UCSD-AML1 (cell line): ENCODE results near the gene RBBP8NL.

ENCODE experiments used
- DNase-seq: peaks from one replicate; lab custom pipeline; 2025; ENCODE audit not compliant: unreplicated experiment; lab: John Stamatoyannopoulos, UW

Gene RBBP8NL

DNA sequence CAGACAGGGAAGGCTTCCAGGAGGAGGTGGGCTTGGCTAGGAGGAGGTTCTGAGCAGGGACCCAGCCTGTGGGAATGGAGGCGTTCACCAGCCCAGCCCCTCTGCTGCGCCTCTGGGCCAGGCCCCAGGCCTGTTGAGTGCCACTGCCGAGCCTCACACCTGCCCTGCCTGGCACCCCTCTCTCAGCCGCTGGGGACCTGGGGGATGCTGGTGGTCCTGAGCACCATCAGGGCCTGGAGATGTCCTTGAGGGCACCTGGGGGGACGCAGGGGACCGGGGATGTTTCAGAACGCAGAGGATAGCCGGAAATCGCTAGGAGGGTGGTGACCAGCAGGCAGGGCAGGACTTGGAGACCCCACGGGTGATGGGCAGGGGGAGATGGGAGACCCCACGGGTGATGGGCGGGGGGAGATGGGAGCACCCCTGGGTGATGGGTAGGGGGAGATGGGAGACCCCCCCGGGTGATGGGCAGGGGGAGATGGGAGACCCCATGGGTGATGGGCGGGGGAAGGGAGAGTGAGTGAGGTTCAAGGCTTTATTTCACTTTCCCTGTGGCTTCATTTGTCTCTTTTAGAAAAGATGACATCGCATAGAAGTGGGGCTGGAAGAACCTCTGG is 35.7 kb upstream of the RBBP8NL start:
- DNase-seq, result no peak

DNA sequence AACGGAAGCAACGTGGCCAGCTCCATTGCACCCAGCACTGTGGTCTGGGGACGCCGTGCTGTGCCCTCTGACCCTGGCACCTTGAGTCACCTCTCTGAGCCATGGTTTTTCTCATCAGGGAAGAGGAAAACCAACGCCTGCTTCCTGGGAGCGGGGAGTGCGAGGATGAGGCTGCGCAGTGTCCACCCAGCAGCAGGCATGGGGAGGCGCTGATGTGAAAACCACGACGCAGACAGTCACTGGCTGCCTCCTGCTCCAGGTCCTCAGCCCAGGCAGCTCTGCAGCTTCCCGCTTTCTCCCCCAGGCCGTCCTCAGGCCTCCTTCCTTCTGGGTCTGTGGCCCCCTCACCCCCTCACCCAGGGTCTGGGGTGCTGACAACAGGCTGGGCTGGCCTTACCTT is 34.5 kb upstream of the RBBP8NL start:
- no peak for DNase-seq

DNA sequence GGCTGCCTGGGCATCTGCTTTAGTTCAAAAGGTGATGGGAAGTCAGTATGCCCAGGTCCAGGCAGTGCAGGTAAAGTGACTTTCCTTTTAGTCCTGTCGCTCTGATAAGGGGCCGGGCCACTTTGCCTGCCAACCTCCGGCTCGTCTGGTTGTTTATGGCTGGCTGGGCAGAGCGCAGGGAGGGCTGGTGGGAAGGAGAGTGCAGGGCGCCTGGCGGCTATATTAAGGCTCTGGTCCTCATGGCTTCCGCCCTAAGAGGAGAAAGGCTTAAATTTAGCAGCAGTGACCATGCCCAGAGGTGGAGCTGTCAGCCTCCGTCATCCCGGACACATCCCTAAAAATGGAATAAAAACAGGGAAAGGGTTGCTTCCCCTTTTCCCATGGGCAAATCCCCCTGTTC is 33.8 kb upstream of the RBBP8NL start:
- DNase-seq, result no peak

DNA sequence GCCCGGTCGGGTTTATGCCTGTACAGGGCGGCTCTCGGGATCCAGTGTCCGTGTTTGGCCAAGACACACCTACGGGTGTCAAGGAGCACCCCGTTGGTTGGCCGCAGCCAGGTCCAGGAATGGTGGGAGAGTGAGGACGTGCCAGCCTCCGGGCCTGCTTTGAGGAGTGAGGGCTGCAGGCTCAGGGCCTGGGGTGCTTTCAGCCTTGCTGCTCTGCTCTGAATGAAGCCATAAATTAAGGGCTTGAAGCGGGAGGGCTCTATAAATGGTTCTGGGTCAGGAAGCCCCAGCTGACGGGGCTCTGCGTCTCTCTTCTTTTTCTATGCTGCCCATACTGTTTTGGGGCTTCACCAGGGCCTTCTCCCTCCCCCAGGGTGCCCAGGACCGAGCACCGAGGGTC is 33.3 kb upstream of the RBBP8NL start:
- DNase-seq, result no peak

DNA sequence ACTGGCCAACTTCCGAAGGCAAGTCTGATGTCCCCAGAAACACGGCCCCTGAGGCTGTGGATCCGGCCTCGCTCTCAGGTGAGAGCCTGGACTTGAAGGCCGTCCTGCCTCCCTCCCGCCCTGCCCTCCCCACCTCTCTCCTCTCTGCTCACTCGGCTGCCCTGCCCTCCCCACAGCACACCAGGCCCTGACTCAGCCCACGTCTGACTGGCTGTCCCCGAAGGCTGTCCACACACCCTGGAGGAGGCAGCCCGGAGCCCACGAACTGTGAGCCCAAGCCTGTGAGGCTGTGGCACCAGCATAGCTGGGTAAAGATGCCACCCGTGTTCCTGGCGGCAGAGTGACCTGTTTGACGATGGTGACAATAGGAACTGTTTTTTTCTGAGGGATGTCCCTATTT is 32.1 kb upstream of the RBBP8NL start:
- no peak for DNase-seq

DNA sequence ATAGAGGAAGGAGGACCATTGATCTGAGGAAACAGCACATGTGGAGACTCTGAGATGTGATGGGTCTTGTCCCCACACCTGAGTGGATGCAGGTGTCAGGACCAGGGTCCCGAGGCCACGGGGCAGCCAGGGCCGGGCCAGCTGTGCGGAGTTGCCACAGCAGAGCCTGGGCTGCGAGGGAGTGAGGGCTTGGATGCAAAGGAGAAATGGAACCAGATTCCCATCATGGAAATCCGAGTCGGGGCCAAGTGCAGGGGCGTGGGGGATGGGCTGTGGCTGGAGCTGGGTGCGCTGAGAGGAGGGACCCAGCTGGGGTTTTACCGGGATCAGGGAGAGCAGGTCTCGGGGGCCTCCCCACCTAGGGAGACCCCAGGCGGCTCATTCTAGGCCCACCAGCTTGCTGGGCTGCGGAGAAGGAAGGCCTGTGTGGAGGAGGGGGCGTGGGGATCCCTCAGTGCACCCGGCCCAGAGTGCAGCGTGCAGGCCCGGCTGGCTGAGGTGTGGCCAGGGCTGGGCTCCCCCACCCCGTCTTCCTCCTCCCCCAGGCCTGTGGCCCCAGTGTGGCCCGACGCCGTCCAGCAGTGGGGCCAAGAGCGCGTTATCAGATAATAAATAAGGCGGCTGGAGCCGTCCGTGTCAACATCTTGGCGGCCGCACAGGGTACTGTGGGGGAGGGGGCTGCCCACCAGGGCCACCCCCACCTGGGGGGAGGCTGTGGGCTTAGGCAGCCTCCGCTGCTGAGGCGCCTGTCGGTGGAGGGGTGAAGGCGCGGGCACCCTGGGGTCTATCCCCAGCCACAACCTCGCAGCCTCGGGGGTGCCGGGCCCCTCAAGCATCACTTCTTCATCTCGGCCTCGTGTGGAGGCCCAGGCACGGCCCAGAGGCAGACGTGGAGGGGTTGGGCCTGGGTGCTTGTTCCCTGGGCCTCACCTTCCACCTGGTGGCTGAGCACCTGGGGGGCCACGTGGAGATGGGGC is 31.2 kb upstream of the RBBP8NL start:
- DNase-seq, result no peak

DNA sequence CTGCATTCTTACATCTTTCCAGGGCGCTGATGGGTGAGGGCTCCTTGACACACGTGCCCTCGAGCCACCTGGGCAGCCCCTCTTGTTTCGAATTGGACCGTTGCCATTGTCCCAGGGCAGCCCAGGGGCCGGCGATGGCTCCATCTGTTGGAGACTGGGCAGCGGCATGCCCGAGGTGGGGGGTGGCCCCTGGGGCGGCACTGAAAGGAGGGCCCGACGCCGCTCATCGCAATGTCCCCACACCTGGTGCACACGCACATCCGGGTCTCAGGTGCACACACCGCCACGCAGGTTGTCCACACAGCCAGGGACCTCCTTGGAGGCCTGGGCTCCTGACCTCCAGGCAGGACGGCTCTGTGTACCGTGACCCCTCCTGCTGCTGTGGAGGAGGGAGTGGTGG is 30.5 kb upstream of the RBBP8NL start:
- DNase-seq, result no peak

DNA sequence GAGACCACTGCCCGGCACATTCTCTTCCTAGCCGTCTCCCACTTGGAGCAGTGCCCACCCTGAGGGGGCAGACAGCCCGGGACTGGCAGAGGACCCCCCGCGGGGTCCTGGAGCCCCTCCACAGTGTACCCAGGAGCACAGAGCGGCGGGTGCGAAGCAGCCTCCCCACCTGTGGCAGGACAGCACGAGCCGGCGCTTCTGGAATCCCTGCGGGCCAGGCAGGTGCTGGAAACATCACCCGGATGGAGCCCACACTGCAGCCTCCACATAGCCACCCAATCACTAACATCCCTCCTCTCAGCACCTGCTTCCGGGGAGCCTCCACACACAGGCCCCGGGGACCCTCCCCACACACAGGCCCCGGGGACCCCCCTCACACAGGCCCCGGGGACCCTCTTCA is 29.8 kb upstream of the RBBP8NL start:
- DNase-seq, result no peak

DNA sequence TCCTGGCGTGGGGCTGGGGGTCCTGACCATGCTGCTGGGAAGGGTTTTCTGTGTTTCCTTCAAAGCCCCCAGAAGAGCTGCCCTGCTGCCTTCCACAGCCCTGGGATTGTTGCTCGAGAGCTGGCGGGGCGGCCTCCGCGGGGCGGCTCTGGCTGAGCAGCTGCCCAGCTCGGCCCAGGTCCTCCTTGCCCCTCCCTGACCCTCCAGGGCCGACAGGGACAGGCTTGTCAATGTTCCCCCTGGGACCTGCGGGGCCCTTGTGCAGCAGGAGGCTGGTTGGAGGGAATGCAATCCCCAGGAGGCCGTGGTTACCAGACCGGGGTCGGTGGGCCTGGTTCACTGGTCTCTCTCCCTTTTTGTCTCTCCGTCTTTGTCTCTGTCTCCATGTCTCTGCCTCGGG is 28.6 kb upstream of the RBBP8NL start:
- DNase-seq, result no peak

DNA sequence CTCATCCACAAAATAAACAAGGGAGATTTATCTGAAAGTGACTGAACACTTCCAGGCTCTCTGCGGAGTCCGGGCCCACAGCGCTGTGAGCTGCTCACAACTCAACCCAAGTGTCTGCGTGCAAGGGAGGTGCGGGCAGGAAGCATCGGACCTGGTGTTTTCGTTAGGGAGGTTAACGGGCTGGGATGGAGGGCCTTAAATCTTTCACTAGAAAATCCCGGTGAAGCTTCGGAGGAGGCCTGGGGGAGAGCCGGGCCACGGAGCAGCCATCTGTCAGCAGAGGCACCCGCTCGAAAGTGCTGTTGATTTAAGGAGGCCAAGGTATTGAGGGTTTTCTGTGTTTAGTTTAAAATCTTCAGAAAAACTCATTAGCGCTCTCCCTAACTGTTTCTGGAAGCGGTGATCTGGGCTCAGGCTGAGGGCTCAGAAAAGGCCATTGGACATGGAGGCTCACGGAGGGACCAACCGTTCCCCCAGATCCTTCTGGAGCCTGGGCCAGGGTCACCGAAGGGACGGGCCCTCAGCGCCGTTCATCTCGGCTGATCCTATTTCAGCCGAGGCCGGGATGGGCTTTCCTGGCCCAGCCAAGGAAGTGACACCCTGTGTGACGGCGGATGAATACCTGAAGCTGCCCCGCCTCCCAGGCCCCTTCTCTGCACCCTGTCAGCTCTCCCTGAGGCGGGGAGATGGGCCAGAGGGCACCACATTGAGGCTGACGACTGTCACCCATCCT is 27.7 kb upstream of the RBBP8NL start:
- DNase-seq, result no peak

DNA sequence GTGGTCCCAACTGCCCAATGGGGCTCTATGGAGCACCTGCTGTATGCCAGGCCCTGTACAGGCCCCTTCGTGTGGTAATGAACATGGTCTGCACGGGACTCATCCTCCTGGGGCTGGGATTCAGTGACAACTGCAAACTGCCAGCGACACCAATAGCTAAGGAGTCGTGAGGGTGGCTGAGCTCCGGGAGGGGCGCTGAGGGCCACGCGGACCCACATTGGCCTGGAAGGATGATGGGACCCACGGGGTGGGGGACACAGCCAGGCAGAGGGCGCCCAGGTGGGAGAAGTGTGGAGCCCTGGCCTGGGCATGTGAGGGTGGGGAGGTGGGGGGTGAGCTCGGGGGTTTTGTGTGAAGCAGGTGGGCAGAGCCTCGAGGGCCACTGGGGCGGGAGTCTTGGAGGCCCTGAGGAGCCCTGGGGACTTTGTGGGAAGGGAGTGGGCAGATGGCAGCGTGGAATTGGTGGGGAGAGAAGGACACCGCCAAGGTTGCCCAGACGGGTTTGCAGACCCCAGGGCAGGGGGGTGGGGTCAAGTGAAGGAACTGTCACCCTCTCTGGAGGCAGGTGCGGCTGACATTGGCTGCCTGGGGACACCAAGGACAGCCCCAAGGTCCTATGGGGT is 26.0 kb upstream of the RBBP8NL start:
- no peak for DNase-seq

DNA sequence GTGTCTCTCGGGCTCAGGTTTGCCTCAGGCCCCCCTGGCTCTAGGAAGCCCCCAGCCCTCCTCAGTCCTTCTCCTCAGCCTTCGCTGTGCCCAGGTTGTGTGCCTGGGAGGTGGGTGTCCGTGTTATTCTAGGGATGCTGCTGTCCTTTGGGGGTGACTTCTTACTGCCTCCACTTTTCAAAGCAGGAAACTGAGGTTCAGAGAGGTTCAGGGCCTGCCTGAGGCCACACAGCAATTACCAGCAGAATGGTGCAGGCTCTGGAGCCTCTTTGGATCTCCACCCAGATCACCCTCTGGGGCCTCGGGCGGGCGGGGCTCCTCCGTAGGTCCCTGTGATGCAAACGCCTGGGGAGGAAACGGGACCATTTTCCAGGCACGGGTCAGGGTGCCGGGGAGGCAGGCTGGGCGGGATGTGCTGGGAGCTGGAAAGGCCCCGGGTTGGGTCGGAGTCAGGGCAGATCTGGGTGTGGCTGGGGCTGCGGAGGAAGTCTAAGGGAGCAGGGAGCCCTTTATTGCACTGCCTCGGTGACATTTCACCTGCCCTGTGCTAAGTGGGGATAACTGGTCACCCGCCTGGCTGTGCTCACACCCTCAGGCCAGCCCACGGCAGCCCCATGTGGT is 25.2 kb upstream of the RBBP8NL start:
- DNase-seq, result no peak

DNA sequence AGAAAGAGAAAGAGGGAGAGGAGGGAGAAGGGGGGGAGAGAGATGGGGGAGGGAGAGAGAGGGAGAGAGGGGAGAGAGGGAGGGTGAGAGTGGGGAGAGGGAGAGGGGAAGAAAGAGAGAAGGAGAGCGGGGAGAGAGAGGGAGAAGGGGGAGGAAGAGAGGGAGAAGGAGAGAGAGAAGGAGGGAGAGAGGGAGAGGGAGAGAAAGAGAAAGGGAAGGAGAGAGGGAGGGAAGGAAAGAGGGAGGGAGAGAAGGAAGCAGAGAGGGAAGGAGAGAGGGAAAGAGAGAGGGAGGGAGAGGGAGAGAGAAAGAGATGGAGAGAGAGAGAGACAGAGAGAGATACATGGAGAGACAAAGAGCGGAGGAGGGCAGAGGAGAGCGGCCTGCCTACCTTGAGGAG is 24.6 kb upstream of the RBBP8NL start:
- no peak for DNase-seq

DNA sequence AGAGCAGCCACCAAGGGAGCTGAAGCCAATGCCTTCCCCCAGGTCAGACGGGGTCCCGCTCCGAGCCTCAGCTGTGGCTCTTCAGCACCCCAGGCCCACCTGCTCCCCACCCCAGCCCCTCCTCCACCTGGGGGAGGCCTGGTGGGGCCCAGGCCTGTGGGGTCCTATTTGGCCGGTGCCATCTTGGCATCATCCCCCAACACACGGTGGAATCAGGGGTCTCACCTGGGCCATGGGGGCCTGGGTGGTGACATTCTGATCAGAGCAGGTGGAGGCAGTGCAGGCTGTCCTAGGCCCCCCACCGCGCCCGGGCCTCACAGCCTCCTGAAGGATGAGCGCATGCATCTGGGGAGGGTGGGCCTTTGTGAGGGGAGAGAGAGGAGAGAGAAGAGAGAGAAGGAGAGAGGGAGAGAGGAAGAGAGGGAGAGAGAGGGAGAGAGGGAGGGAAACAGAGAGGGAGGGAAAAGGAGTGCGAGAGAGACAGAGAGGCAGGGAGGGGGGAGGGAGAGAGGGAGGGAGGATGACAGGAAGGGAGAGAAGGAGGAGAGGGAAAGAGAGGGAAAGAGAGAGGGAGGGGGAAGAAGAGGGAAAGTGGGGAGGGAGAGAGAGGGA is 23.9 kb upstream of the RBBP8NL start:
- no peak for DNase-seq

DNA sequence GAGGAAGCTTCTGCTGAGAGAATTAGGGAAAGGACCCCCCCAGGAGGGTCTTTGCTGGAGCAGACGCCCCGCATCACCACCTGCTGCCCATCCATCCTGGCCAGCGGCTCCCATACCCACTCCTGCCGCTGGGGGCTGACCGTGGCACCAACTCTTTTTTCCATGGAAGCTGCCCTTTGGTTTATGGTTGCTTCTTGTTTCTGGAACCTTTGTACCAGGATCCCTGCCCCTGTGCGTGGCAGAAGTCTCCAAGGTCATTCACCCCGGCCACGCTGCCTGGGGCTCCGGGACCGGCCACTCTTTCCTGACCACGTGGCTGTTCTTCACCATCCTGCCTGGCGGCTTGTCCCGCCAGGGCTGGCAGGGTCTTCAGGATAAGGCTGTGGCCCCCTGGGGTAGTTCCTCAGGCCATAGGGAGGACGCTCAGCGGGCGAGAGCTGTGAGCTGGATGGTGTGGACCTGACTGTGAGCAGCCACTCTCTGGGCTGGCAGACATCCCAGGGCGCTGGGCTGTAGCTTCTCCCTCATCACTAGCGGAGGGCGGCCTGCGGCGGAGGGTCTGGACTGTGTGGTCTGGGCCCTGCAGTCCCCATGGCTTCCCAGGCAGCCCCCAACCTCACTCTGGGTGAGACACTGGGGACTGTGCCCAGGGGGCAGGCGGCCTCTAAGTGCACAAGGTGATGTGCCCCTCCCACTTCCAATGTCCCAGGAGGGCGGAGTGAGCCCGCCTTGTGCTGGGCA is 22.8 kb upstream of the RBBP8NL start:
- DNase-seq, result no peak

DNA sequence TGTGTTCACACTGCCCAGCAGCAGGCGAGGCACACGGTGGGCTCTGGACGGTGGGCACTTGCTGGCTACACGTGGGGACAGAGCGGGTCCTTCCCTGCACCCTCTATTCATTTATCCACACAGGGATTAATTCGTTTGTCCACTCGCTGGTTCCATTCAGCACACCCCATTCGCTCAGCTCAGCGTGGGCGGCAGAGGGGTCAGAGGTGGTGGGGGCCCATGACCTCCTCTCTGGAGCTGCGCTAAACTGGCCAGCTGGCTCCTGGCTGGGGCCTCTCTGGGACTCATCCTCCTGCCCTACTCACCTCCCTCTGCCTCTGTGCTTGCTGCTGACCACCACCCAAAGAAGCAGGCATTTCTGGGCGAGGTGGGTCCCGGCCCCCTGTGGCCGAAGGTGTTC is 21.4 kb upstream of the RBBP8NL start:
- DNase-seq, result no peak

DNA sequence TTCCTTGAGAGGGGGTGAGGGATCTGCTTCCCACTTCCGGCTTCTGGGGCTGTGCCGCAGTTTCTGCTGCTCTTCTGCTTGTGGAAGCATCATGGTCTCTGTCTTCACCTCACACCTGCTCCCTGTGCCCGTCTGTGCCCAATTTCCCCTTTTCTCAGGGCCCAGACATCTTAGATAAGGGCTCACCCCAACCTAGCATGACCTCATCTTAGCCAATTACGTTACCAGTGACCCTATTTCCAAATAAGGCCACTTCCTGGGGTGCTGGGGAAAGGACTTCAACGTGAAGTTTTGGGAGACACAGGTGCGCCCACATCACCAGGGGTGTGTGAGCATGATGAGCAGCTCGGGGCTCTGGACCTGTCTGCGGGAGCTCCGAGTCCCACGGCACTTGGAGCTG is 20.7 kb upstream of the RBBP8NL start:
- no peak for DNase-seq

DNA sequence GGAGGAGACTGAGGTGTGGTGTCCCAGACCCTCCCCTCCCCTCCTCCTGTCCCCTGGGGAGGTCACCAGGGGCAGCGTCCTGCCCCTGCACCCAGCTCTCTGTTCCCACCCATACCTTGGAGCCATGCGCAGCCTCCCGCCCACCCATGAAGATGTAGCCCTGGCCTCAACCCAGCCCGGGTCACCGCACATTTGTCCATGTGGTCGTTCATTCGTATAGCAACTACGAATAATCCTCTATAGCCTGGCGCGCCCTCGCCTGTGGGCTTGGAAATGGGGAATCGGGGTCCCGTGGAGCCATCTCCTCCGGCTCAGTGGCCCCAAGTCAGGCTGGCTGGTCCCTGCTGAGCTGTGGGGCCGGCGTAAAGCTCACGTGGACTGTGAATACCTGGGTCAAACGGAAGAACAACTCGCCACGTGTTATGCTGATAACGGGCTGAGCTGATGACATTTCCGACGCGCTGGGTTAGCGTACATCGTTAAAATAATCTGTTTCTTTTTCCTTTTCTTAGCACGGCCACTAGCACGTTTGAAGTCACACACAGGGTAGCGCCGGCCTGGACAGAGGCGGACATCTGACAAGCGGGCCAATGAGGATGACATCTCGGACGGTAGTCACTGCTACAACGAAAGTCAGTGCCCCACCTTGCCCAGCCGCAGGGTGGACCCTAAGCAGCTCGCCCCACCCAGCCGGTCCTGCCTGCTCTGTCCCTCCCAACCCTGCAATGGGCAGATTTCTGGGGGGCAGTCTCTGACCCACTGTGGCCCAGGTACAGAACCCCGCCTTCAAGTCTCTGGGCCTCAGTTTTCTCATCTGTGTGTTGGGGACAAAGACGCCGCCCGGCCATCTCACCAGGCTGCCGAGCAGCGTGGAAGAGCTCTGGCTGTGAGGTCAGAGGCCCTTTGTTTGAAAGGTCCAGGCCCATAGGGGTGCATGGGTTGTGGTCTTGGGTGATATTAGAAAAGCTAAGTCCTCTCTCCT is 19.8 kb upstream of the RBBP8NL start:
- no peak for DNase-seq

DNA sequence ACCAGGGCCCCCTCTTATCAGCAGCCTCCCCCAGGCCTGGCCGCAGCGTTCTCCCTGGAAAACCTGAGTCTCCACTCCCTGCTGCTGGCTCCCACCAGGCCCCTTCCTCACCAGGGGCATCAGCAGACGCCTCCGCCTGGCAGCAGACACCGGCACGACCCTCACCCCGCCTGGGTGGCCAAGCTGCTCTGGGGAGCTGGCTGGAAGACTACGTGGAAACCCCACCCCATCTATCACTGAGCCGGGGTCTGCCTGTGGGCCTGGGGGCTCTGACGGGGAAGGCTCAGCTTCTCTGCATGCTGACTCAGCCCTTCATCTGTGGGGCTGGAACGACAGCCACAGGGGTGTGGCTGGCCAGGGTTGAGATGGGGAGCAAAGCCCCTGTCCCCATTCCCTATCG is 19.1 kb upstream of the RBBP8NL start:
- DNase-seq, result no peak
